H9 (cell line): Measurements from ENCODE around the gene PAXX. TPM values are rescaled to one million over a fixed set of nuclear protein-coding genes. Genes with fewer than 3 reads are reported as not detected.

Experiments used
- DNase-seq: peaks from one replicate; pipeline ENCODE4 v3.0.0-alpha.2; 2017
- H2AFZ ChIP-seq: one replicate; pipeline ENCODE4 v1.6.1; 2013; ENCODE audit warnings: mild to moderate bottlenecking, low read length, control low read depth, moderate library complexity
- H2AK5ac ChIP-seq: 2 replicates; pipeline ENCODE4 v1.6.1; 2013; ENCODE audit warnings: low read length, control low read depth, mixed read lengths; ENCODE audit not compliant: insufficient read length
- H2BK120ac ChIP-seq: one replicate; pipeline ENCODE4 v1.6.1; 2013; ENCODE audit warnings: low read depth, mild to moderate bottlenecking, low read length, control low read depth, inconsistent platforms; ENCODE audit not compliant: poor library complexity, severe bottlenecking
- H2BK12ac ChIP-seq: 2 replicates; pipeline ENCODE4 v1.6.1; 2013; ENCODE audit warnings: low read length, control low read depth, mixed read lengths, low read depth; ENCODE audit not compliant: insufficient read length
- H2BK15ac ChIP-seq: 2 replicates; pipeline ENCODE4 v1.6.1; 2013; ENCODE audit warnings: low read depth, low read length, control low read depth
- H2BK20ac ChIP-seq: one replicate; pipeline ENCODE4 v1.6.1; 2013; ENCODE audit warnings: low read depth, mild to moderate bottlenecking, low read length, control low read depth, inconsistent platforms; ENCODE audit not compliant: poor library complexity, severe bottlenecking
- H2BK5ac ChIP-seq: 2 replicates; pipeline ENCODE4 v1.6.1; 2013; ENCODE audit warnings: low read length, control low read depth, mixed read lengths; ENCODE audit not compliant: insufficient read length
- H3K14ac ChIP-seq: 2 replicates; pipeline ENCODE4 v1.6.1; 2013; ENCODE audit warnings: low read length, control low read depth; ENCODE audit not compliant: insufficient read depth
- H3K18ac ChIP-seq: 2 replicates; pipeline ENCODE4 v1.6.1; 2013; ENCODE audit warnings: low read depth, mild to moderate bottlenecking, mixed read lengths, low read length, control low read depth; ENCODE audit not compliant: insufficient read length
- H3K23ac ChIP-seq: 2 replicates; pipeline ENCODE4 v1.6.1; 2013; ENCODE audit warnings: low read length, control low read depth, mixed read lengths, low read depth; ENCODE audit not compliant: insufficient read length
- H3K23me2 ChIP-seq: 2 replicates; pipeline ENCODE4 v1.6.1; 2013; ENCODE audit warnings: low read depth, mild to moderate bottlenecking, mixed read lengths, low read length, control low read depth; ENCODE audit not compliant: insufficient read length, poor library complexity, severe bottlenecking
- H3K27ac ChIP-seq: 2 replicates; pipeline ENCODE4 v1.5.1; 2013; ENCODE audit warnings: low read length, control low read depth, mixed read lengths, low read depth; ENCODE audit not compliant: insufficient read length
- H3K27me3 ChIP-seq: 2 replicates; pipeline ENCODE4 v1.6.1; 2013; ENCODE audit warnings: low read length, control low read depth, inconsistent platforms; ENCODE audit not compliant: insufficient read depth
- H3K4ac ChIP-seq: 2 replicates; pipeline ENCODE4 v1.6.1; 2013; ENCODE audit warnings: low read depth, mild to moderate bottlenecking, control low read depth, inconsistent platforms, low read length, moderate library complexity
- H3K4me1 ChIP-seq: 2 replicates; pipeline ENCODE4 v1.6.1; 2013; ENCODE audit warnings: low read length, control low read depth, inconsistent platforms; ENCODE audit not compliant: insufficient read depth
- H3K4me2 ChIP-seq: 2 replicates; pipeline ENCODE4 v1.6.1; 2013; ENCODE audit warnings: low read length, control low read depth, mixed read lengths; ENCODE audit not compliant: insufficient read length, insufficient read depth
- H3K56ac ChIP-seq: 2 replicates; pipeline ENCODE4 v1.6.1; 2013; ENCODE audit warnings: low read depth, mild to moderate bottlenecking, mixed read lengths, low read length, control low read depth; ENCODE audit not compliant: insufficient read length
- H3K79me1 ChIP-seq: 2 replicates; pipeline ENCODE4 v1.6.1; 2013; ENCODE audit warnings: low read depth, mild to moderate bottlenecking, moderate library complexity, low read length, control low read depth, inconsistent platforms; ENCODE audit not compliant: insufficient read depth, poor library complexity, severe bottlenecking
- H3K79me2 ChIP-seq: 2 replicates; pipeline ENCODE4 v1.6.1; 2013; ENCODE audit warnings: low read length, control low read depth, inconsistent platforms; ENCODE audit not compliant: insufficient read depth
- H3K9ac ChIP-seq: 2 replicates; pipeline ENCODE4 v1.6.1; 2013; ENCODE audit warnings: low read length, control low read depth, mixed read lengths; ENCODE audit not compliant: insufficient read length; ENCODE audit errors: extremely low read depth
- H3K9me3 ChIP-seq: one replicate; pipeline ENCODE4 v1.6.1; 2013; ENCODE audit warnings: low read depth, low read length, inconsistent platforms; ENCODE audit not compliant: control insufficient read depth
- H3T11ph ChIP-seq: one replicate; pipeline ENCODE4 v1.6.1; 2013; ENCODE audit warnings: mild to moderate bottlenecking, low read length, control low read depth, inconsistent platforms
- H4K20me1 ChIP-seq: one replicate; pipeline ENCODE4 v1.6.1; 2013; ENCODE audit not compliant: control insufficient read depth, insufficient read length, insufficient read depth
- H4K5ac ChIP-seq: 2 replicates; pipeline ENCODE4 v1.6.1; 2013; ENCODE audit warnings: low read depth, mild to moderate bottlenecking, mixed read lengths, low read length, control low read depth; ENCODE audit not compliant: insufficient read length
- H4K8ac ChIP-seq: replicated peaks from 2 replicates; pipeline ENCODE4 v1.6.1; 2013; ENCODE audit warnings: low read length, control low read depth, mixed read lengths, low read depth; ENCODE audit not compliant: insufficient read length
- H4K91ac ChIP-seq: 2 replicates; pipeline ENCODE4 v1.6.1; 2013; ENCODE audit warnings: low read depth, mild to moderate bottlenecking, moderate library complexity, mixed read lengths, low read length, control low read depth; ENCODE audit not compliant: insufficient read length
- H3K27ac Mint-ChIP-seq, 3 experiments: 2 replicates in 2 of 3; 3 replicates in 1 of 3; pipeline ENCODE4 v1.8.0; 2020 to 2021; ENCODE audit warnings: mixed read lengths in 3 of 3, mild to moderate bottlenecking in 1 of 3, moderate library complexity in 1 of 3
- H3K27me3 Mint-ChIP-seq: 2 replicates; pipeline ENCODE4 v1.8.0; 2021; ENCODE audit warnings: low read depth, mild to moderate bottlenecking, moderate library complexity, mixed read lengths
- H3K36me3 Mint-ChIP-seq, 3 experiments: 2 replicates in 2 of 3; 3 replicates in 1 of 3; pipeline ENCODE4 v1.8.0; 2020 to 2021; ENCODE audit warnings: low read depth in 3 of 3, mixed read lengths in 3 of 3; ENCODE audit not compliant: insufficient read depth in 1 of 3
- H3K4me1 Mint-ChIP-seq, 2 experiments: 2 replicates each; pipeline ENCODE4 v1.8.0; 2020; ENCODE audit warnings: mixed read lengths in 2 of 2
- H3K4me3 Mint-ChIP-seq, 2 experiments: 2 replicates in 1 of 2; 3 replicates in 1 of 2; pipeline ENCODE4 v1.8.0; 2020 to 2021; ENCODE audit warnings: mild to moderate bottlenecking in 2 of 2, mixed read lengths in 2 of 2, moderate library complexity in 1 of 2
- H3K9me3 Mint-ChIP-seq, 2 experiments: 2 replicates in 1 of 2; 3 replicates in 1 of 2; pipeline ENCODE4 v1.8.0; 2020; ENCODE audit warnings: mild to moderate bottlenecking in 2 of 2, mixed read lengths in 2 of 2, moderate library complexity in 1 of 2
- CTCF ChIP-seq: fragments of 200-600 bp; sonication (generic); conservative IDR thresholded peaks from 3 replicates; pipeline ENCODE4 v1.8.0; 2021; ENCODE audit warnings: antibody characterized with exemption, mild to moderate bottlenecking
- WGBS: extraction: QIAGEN DNeasy Blood & Tissue Kit; methylation state at CpG from one replicate; pipeline ENCODE4 v1.1.7; 2013; ENCODE audit warnings: missing lambda C conversion rate, low lambda C conversion rate, mixed read lengths; ENCODE audit not compliant: insufficient read length; ENCODE audit errors: extremely low coverage; 5-methylcytosine and 5-hydroxymethylcytosine counted together
- total RNA-seq: library from RNA; stranded (reverse); gene quantifications from 2 replicates; pipeline ENCODE4 v1.2.1, GENCODE V29; 2021

Gene PAXX
- total RNA-seq, 1 experiment from 2014 or later, result 51.2 TPM

GRCh38 chr9:137001857-137002645 lies 9.8 kb downstream of the PAXX start:
- H3K4me2 ChIP-seq, result no peak overlapping the region
- Mint-ChIP-seq H3K27ac (no peak overlapping the region), H3K4me3 (no peak overlapping the region), H3K4me1 (peaks cover 5 to 8% of the 10 kb centered on the region in 2 experiments), H3K9me3 (peaks cover 16 to 19% of the 10 kb centered on the region in 2 experiments), H3K36me3 (peaks cover 3 to 6% (median 5%) of the 10 kb centered on the region in 3 experiments; a peak in 5 of 7 replicates), H3K27me3 (peaks cover 15% of the 10 kb centered on the region)
- H4K5ac ChIP-seq, result no peak overlapping the region
- no peak overlapping the region for H3K18ac ChIP-seq
- no peak overlapping the region for H2BK12ac ChIP-seq
- no peak overlapping the region for H3K4ac ChIP-seq
- H2BK5ac ChIP-seq, result no peak overlapping the region
- DNase-seq, result no peak
- H3K23me2 ChIP-seq, result no peaks in the 10 kb centered on the region
- H2BK120ac ChIP-seq, result no peak overlapping the region
- no peaks in the 10 kb centered on the region for H3K4me1 ChIP-seq
- H3K9ac ChIP-seq, result no peak overlapping the region
- no peak overlapping the region for H3K14ac ChIP-seq
- H3K79me2 ChIP-seq, result no peaks in the 10 kb centered on the region
- H3K23ac ChIP-seq, result no peak overlapping the region
- H2AK5ac ChIP-seq, result no peak overlapping the region
- H3K27ac ChIP-seq, result no peak overlapping the region
- H3K79me1 ChIP-seq, result no peaks in the 10 kb centered on the region
- no peak overlapping the region for H2BK15ac ChIP-seq
- H3K27me3 ChIP-seq, result no peaks in the 10 kb centered on the region
- no peak overlapping the region for H2AFZ ChIP-seq
- H4K8ac ChIP-seq, result no peak overlapping the region
- H3K9me3 ChIP-seq, result no peaks in the 10 kb centered on the region
- WGBS, result no CpG with 5 or more reads among the region's 20 CpGs
- H3K56ac ChIP-seq, result no peak overlapping the region
- H4K20me1 ChIP-seq, result no peaks in the 10 kb centered on the region
- H3T11ph ChIP-seq, result no peak overlapping the region
- TF ChIP-seq CTCF, result no peak
- H2BK20ac ChIP-seq, result no peak overlapping the region
- no peak overlapping the region for H4K91ac ChIP-seq
